ENCODE data around the gene HOXB13. TPM values are rescaled to one million over a fixed set of nuclear protein-coding genes. Genes with fewer than 3 reads are reported as not detected.

HOXB13 gene
- total RNA-seq = 5.4 TPM

DNA sequence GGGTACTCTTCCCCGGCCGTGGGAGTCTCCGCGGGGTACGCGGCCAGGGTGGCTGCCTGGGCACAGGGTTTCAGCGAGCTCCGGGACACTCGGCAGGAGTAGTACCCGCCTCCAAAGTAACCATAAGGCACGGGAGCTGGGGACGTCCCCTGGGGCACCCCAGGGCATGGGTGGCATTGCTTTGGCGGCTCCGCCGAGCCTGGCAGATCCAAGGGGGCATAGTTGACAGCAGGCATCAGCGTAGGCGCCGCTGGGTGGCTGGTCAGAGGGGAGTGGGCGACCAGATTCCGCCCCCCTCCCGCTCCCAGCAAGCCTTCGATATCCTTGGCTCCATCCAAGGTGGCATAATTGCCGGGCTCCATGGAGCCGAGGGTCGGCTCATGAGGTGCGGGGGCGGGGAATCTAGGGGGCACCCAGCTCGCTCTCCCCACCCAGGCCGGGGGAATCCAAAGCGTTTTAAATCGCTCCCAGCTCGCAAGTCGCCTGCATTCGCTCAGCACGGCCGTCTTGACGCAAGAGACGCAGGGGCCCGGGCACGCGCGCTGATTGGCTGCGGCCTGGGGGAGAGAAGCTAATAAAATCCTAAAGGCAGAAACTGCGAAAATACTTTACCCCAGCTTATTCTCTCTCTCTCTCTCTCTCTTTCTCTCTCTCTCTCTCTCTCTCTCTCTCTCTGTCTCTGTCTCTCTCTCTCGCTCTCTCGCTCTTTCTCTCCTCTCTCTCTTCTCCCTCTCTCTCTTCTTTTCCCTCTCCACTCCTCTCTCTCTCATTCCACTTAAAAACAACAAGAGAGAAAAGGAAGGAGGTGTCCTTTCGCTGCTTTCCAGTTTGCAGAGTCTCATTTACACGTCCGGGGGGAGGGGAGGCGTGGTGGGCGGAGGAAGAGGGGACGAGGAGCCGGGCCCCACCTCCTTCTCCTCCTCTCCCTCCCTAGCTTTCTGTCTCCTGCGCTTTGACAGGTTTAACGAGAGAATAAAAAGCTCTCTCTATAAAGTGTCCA, at the start of gene HOXB13:
HOXB13 (minus strand) TSS at position 519 of the 1,000 bp plus-strand sequence; CDS start at position 362, 157 bp downstream.
- Histone ChIP-seq H3K27me3 (peaks cover 8% of the 10 kb centered on the region), H3K9me3 (no peaks in the 10 kb centered on the region), H3K27ac (peak within 1 kb of the TSS; percentile 82), H3K4me3 (peak within 1 kb of the TSS; percentile 38 to 47), H3K4me1 (peaks cover 41% of the 10 kb centered on the region), H3K36me3 (no peaks in the 10 kb centered on the region)
- intact Hi-C loops (cut with DNase I) = loop anchor here (5.0 kb wide), 1 partner anchor 149 kb away; no protein-coding TSS in a partner anchor
- DNase-seq (ENCODE audit: extremely low spot score in 2 of 2) = no peak
- TF ChIP-seq POLR2A (IDR thresholded peaks at IDR 0.05) (no peak), CTCF (IDR thresholded peaks at IDR 0.05) (peak in 1 of 3 experiments; percentile 55), POLR2AphosphoS5 (IDR thresholded peaks at IDR 0.05; ENCODE audit: insufficient read depth in 1 of 2, low read depth in 1 of 2) (peak in 1 of 2 donors; percentile 31)

DNA sequence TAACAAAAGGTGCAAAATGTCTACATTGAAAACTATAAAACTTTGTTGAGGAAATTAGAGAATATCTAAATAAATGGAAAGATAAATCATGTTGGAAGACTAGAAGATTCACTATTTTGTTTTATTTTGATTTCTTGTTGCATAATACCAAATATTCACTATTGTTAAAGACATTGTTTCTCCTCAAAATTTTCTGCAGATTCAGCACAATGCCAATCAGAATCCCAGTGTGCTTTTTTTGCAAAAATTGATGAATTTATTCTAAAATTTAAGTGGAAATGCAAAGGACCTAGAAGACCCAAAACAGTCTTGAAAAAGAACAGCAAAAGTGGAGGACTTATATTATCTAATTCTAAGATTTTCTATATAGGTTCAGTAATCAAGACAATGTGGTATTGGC, 48.1 kb upstream of the HOXB13 start:
- H3K4me1 ChIP-seq = no peaks in the 10 kb centered on the region
- DNase-seq (ENCODE audit: extremely low spot score in 2 of 2) = no peak
- no peaks in the 10 kb centered on the region for H3K27me3 ChIP-seq
- intact Hi-C loops (cut with DNase I) = no loop called here
- H3K27ac ChIP-seq = no peak overlapping the region
- no peak overlapping the region for H3K4me3 ChIP-seq
- TF ChIP-seq POLR2A (IDR thresholded peaks at IDR 0.05) (no peak), POLR2AphosphoS5 (IDR thresholded peaks at IDR 0.05; ENCODE audit: insufficient read depth in 1 of 2, low read depth in 1 of 2) (no peak), CTCF (IDR thresholded peaks at IDR 0.05) (no peak)
- H3K36me3 ChIP-seq = no peaks in the 10 kb centered on the region
- H3K9me3 ChIP-seq = no peaks in the 10 kb centered on the region

GRCh38 chr17:48773245-48773644, 44.7 kb upstream of the HOXB13 start:
- intact Hi-C loops (cut with DNase I) = no loop called here
- H3K27ac ChIP-seq = no peak overlapping the region
- DNase-seq (ENCODE audit: extremely low spot score in 2 of 2) = no peak
- H3K27me3 ChIP-seq = no peaks in the 10 kb centered on the region
- H3K36me3 ChIP-seq = no peaks in the 10 kb centered on the region
- no peak for TF ChIP-seq CTCF (IDR thresholded peaks at IDR 0.05)
- TF ChIP-seq POLR2A (IDR thresholded peaks at IDR 0.05) = no peak
- TF ChIP-seq POLR2AphosphoS5 (IDR thresholded peaks at IDR 0.05; ENCODE audit: insufficient read depth in 1 of 2, low read depth in 1 of 2) = no peak
- no peaks in the 10 kb centered on the region for H3K4me1 ChIP-seq
- H3K4me3 ChIP-seq = no peak overlapping the region
- no peaks in the 10 kb centered on the region for H3K9me3 ChIP-seq

- DNase-seq (ENCODE audit: extremely low spot score in 2 of 2) = no peak
- intact Hi-C loops (cut with DNase I) = no loop called here
- Histone ChIP-seq H3K4me1 (no peaks in the 10 kb centered on the region), H3K27me3 (no peaks in the 10 kb centered on the region), H3K9me3 (no peaks in the 10 kb centered on the region), H3K4me3 (no peak overlapping the region), H3K36me3 (no peaks in the 10 kb centered on the region), H3K27ac (no peak overlapping the region)
- TF ChIP-seq POLR2AphosphoS5 (IDR thresholded peaks at IDR 0.05; ENCODE audit: insufficient read depth in 1 of 2, low read depth in 1 of 2) (no peak), CTCF (IDR thresholded peaks at IDR 0.05) (no peak), POLR2A (IDR thresholded peaks at IDR 0.05) (no peak)
Measured at GRCh38 chr17:48770954-48771353, 42.4 kb upstream of the HOXB13 start.
